HG02840 (cell line): ENCODE data around the gene HOMEZ.

Experiments
- ATAC-seq: cut with Tn5 transposase; IDR thresholded peaks from one replicate; pipeline ENCODE4 v1.9.1; 2021; ENCODE audit warnings: mild to moderate bottlenecking, moderate library complexity, moderate number of reproducible peaks; ENCODE audit not compliant: unreplicated experiment, low FRiP score

Gene HOMEZ

GRCh38 chr14:23307687-23308644, 22.0 kb upstream of the HOMEZ start:
- no peak for ATAC-seq

GRCh38 chr14:23307146-23307530, 21.2 kb upstream of the HOMEZ start:
- ATAC-seq: no peak

GRCh38 chr14:23306412-23307145, 20.6 kb upstream of the HOMEZ start, which contains the start of gene BCL2L2:
Gene BCL2L2 (plus strand): TSS chr14:23306833. CDS start chr14:23307768, 935 bp downstream.
- ATAC-seq: no peak

- peak; percentile 29 for ATAC-seq
Observed at GRCh38 chr14:23302290-23303225, 16.6 kb upstream of the HOMEZ start, which contains the start of gene PPP1R3E. Gene PPP1R3E (minus strand): TSS chr14:23302859. CDS start chr14:23302576, 283 bp downstream.

- ATAC-seq: peak; percentile 21
Observed at GRCh38 chr14:23301969-23302289, 16.0 kb upstream of the HOMEZ start.

GRCh38 chr14:23301288-23301968, 15.5 kb upstream of the HOMEZ start:
- peak; percentile 83 for ATAC-seq

GRCh38 chr14:23300687-23301223, 14.8 kb upstream of the HOMEZ start:
- no peak for ATAC-seq

GRCh38 chr14:23299986-23300686, 14.2 kb upstream of the HOMEZ start:
- ATAC-seq: no peak

GRCh38 chr14:23299211-23299957, 13.5 kb upstream of the HOMEZ start:
- ATAC-seq: no peak

GRCh38 chr14:23297611-23298277, 11.8 kb upstream of the HOMEZ start:
- ATAC-seq: no peak

- no peak for ATAC-seq
Observed at GRCh38 chr14:23297096-23297495, 11.2 kb upstream of the HOMEZ start.

- ATAC-seq: no peak
Observed at GRCh38 chr14:23296012-23296777, 10.3 kb upstream of the HOMEZ start.

- ATAC-seq: no peak
Observed at GRCh38 chr14:23294734-23295561, 9.0 kb upstream of the HOMEZ start.

- ATAC-seq: no peak
Observed at GRCh38 chr14:23286902-23287479, 1.1 kb upstream of the HOMEZ start.

GRCh38 chr14:23285530-23286019, 357 bp downstream of the HOMEZ start:
- ATAC-seq: peak; percentile 5
